ENCODE measurements around the gene EDIL3.

Gene EDIL3

GRCh38 chr5:84384604-84385575 is at the start of gene EDIL3:
EDIL3 (minus strand) TSS chr5:84384880; CDS start chr5:84384374, 506 bp downstream.
- no peak for DNase-seq (ENCODE audit: low read depth, low spot score)

- no peak for DNase-seq (ENCODE audit: low read depth, low spot score)
These were observed 48.8 kb upstream of the EDIL3 start for GRCh38 chr5:84433461-84433860.

DNA sequence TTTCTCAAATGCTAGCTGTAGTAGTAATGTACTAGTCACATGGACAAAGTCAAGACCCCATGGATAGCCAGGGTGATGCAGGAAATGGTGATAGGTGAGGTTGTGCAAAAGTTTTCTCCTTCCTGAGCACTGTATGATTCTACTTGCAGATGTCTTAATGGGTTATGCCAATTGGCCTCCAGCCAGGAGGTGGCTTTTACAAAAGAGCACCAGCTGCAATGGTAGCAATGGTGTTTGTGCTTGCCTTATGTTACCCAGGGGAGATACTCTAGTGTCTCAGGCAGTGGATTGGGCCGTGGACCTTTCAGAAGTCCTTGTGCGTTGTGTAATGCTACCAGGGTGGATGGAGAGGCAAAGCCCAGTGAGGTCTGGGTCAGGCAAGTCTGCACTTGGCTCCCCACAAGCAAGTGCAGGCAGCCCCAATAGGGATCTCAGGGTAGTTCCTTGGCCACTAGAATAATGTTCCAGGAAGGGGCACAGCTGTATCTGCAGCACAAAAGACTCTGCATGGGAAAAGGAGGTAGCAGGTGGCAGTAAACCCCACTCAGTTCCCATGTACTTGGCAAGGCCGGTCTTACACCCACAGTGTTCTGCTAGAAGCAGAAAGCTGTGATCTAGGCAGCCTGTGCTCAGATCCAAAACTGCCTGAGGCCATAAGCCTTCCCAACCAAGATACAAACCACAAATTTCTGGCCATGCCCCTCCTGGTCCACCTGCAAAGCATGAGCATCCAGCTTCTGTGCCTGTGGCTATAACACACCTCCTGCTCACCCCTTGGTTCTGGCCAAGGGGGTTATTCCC is 46.4 kb upstream of the EDIL3 start:
- DNase-seq (ENCODE audit: low read depth, low spot score): no peak

- no peak for DNase-seq (ENCODE audit: low read depth, low spot score)
These were observed 45.4 kb upstream of the EDIL3 start for GRCh38 chr5:84430079-84430478.

- DNase-seq (ENCODE audit: low read depth, low spot score): no peak
These were observed 40.7 kb upstream of the EDIL3 start for GRCh38 chr5:84425365-84425881.

GRCh38 chr5:84419742-84420141 is 35.1 kb upstream of the EDIL3 start:
- DNase-seq (ENCODE audit: low read depth, low spot score): no peak

- no peak for DNase-seq (ENCODE audit: low read depth, low spot score)
These were observed 27.3 kb upstream of the EDIL3 start for GRCh38 chr5:84411832-84412605.

DNA sequence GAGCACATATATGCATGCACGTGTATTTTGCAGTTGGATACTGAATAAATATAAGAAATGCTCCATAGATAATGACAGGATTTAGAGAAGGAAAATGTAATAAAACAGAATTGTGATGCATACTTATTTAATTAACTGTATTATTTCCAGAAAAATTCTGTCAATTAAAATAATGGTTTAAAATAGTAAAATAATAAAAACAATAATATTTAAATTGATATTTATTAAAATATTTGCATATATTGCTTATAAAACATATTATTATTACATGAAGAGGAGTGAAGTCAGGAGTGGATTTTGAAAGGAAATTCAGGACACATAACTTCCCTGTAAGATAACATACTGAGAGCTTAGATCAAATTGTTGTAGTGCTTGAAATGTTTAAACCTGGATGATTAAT is 21.4 kb upstream of the EDIL3 start:
- DNase-seq (ENCODE audit: low read depth, low spot score): no peak

DNA sequence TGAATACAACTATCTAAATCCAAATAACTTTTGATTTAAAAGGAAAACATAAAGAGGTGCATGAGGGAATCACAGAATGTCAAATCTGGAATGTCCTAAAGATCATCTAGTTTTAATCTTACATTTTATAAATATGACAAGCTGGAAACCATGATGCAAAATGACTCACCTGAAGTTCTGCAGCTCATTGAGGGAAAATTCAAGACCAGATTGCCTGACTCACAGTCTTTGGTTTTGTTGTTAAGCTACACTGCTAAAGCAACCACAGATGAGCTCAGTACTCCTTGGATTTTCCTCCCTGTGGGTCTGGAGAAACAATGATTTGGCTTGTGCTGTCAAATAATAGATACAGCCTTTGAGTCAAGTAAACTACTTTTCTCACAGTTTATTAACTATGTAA is 19.1 kb upstream of the EDIL3 start:
- no peak for DNase-seq (ENCODE audit: low read depth, low spot score)

DNA sequence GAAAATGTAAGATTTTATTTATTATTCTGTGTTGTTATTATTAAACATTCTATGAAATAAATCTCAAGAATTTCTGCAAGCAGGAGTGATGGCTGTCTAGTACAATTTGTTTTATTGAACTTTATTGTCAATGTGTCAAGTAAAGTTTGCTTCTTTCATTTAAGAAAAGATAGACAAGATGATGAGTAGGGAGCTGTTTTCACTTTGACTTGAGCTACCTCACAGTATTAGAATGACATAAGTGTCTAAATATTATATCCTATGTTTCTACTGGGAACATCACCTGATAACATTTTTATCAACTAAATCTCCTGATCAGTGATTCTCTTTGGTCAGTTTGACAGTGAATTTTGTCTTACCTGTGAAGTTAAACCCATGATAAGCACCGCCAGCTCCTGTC is 12.7 kb upstream of the EDIL3 start:
- DNase-seq (ENCODE audit: low read depth, low spot score): no peak

DNA sequence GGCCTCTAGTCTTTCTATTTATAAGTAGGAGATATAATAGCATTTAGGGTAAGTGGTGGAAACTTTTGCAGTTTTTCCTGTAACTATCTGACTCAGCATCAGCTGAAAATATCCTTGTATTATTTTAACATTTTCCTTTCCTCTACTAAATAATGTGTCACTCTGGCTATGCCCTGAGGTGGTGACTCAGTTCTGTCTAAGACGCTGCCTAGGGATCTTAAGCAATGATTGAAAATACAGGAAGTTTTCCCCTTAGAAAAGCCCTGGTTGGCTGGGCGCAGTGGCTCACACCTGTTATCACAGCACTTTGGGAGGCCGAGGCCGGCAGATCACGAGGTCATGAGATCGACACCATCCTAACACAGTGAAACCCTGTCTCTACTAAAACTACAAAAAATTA is 9.3 kb upstream of the EDIL3 start:
- no peak for DNase-seq (ENCODE audit: low read depth, low spot score)

DNA sequence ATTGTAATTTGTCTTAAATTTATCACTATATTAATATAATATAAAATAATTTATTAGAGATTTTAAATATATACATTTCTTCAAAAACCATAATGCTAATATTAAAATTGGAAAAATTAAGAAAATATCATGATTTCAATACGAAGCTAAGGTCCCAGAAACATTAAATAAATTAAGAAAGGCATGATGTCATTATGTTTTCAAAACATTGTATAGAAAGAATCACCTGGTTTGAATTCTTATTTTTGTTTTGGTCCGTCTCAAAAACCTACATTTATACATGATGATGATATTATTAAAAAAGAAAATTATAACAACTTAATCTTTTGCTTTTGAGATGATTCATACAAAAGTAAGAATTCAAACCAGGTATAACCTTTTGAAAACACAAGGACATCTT is 8.2 kb upstream of the EDIL3 start:
- DNase-seq (ENCODE audit: low read depth, low spot score): no peak

GRCh38 chr5:84385705-84386104 is 1.0 kb upstream of the EDIL3 start:
- DNase-seq (ENCODE audit: low read depth, low spot score): no peak

DNA sequence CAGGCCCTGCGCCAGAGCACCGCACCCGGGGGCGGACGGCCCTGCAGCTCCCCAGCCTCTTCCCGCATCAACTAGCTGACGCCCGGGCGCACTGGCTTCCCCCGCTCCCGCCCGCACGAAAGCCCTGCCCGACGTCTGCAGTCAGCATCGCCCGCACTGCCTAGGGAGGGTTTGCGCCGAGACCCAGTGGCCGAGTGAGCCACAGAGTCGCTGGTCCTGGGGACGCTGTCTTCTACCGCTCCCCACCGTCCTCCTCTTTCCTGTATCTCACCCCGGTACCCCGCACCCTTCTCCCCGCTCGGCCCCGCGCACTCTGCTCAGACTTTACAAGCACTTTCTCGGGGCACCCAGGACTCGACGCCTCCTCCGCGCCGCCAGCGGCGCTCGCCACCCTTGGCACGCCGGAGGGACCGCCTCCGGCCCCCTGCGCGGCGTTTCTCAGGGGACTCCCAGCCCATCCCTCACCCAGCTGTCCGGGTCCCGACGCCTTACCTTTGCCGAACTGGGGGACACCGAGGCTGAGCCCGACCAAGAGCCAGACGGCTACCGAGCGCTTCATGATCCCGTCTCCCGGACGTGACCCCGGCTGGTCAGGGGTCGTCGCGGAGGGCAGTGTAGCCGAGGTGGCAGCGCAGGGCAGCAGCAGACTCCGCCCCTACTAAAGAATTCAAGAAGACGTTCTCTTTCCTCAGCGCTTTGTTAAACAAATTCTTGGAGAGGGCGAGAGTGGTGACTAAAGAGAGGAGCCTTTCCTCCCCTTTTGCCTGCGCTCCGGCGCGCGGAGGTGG is 670 bp downstream of the EDIL3 start:
- no peak for DNase-seq (ENCODE audit: low read depth, low spot score)

- no peak for DNase-seq (ENCODE audit: low read depth, low spot score)
These were observed 1.3 kb downstream of the EDIL3 start for GRCh38 chr5:84383296-84383815.

DNA sequence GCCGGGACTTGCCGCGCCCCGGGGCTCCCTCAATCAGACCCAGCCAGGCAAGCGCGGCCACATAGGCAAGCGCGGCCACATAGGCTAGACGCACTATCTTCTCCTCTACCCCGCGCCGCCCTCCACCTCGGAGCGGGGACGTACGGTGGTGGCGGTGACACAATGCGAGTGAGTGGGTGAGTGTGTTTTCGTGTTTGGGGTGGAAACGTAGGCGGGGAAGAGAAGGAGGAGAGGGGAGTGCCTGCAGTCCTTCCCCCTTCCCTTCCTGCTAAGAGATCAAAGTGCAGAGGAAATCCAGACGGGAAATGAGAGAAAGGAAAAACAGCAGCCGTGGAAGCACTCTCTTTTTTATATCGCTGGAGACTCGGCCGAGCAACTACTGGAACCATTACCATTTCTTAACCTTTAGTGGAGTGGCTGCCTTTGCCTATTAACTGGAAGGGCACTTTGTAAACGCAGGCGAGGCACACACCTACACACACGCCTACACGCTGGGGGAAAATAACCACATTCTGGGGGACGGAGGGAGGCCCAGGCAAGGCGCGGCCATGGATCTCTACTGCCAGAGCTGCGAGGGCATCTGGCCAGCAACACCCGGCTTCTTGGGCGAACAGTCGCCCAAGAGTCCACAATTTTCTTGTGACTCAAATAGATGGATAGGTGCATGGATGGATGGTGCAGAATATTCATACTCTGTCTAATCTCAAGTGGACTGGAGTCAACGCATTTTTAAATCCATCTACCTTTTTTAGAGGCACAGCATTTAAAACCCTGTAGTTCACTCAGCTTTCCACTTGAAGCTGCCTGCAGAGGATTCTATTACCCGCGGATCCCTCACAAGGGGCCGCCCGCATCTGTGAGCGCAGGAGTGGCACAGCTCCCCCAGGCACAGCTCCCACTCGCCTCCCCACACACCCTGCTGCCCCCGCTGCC is 2.1 kb downstream of the EDIL3 start:
- DNase-seq (ENCODE audit: low read depth, low spot score): no peak

- no peak for DNase-seq (ENCODE audit: low read depth, low spot score)
These were observed 2.9 kb downstream of the EDIL3 start for GRCh38 chr5:84381502-84382362.

DNA sequence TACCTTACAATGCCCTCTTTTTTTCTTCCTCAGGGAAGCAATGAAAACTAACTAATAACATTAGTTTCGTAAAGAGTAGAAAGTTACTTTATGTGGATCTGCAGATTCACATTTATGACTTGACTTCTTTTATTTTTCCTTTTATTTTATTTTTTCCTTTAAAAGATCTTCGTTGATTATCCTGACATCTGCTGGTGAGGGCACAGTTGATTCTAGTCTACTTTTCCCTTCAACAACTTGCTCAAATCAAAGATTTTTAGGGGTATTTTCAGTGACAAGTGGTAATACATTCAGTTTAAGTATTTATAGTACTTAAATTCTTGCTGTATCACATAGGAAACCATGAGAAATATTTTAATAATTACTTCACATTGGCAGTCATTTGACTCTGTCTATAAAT is 4.9 kb downstream of the EDIL3 start:
- DNase-seq (ENCODE audit: low read depth, low spot score): no peak

GRCh38 chr5:84378961-84379360 is 5.7 kb downstream of the EDIL3 start:
- DNase-seq (ENCODE audit: low read depth, low spot score): no peak
